CD4-positive, alpha-beta memory T cell (primary cell): ENCODE results near the gene SPTSSA. TPM values are rescaled to one million over a fixed set of nuclear protein-coding genes. Genes with fewer than 3 reads are reported as not detected.

Experiments used
- CTCF ChIA-PET: fragments of 350-600 bp; sonication (Branson Sonifier 250); formaldehyde crosslinking; loops from one replicate; lab custom pipeline; 2021; ENCODE audit warnings: inconsistent platforms; ENCODE audit not compliant: partially characterized antibody; lab: Charles Lee
- POLR2A ChIA-PET: fragments of 350-600 bp; sonication (Branson Sonifier 250); formaldehyde crosslinking; loops from one replicate; lab custom pipeline; 2021; ENCODE audit not compliant: partially characterized antibody; lab: Charles Lee
- DNase-seq, 5 donors: peaks; one replicate each; pipeline versions ENCODE4 v3.0.0 to v3.0.0-alpha.2; 2020 to 2022; ENCODE audit warnings: mixed read lengths in 1 of 5
- H3K27ac ChIP-seq: one replicate; pipeline ENCODE4 v1.7.0; 2013; ENCODE audit warnings: low read depth, low read length
- H3K27me3 ChIP-seq: 2 replicates; pipeline ENCODE4 v1.7.0; 2013; ENCODE audit warnings: mild to moderate bottlenecking, low read length, moderate library complexity; ENCODE audit not compliant: insufficient read depth
- H3K36me3 ChIP-seq: 2 replicates; pipeline ENCODE4 v1.7.0; 2013; ENCODE audit warnings: mild to moderate bottlenecking, low read length, moderate library complexity; ENCODE audit not compliant: insufficient read depth
- H3K4me1 ChIP-seq: 2 replicates; pipeline ENCODE4 v1.7.0; 2013; ENCODE audit warnings: mild to moderate bottlenecking, low read length, moderate library complexity; ENCODE audit not compliant: insufficient read depth
- H3K4me3 ChIP-seq, 2 donors: one replicate each; pipeline ENCODE4 v1.7.0; 2013; ENCODE audit warnings: low read length in 2 of 2, mild to moderate bottlenecking in 1 of 2
- H3K9me3 ChIP-seq, 2 donors: one replicate each; pipeline ENCODE4 v1.7.0; 2013; ENCODE audit warnings: low read length in 2 of 2, control low read depth in 1 of 2; ENCODE audit not compliant: control insufficient read depth in 1 of 2
- H3K27ac Mint-ChIP-seq, 7 donors: one replicate each; pipeline ENCODE4 v1.8.0; 2020 to 2021; ENCODE audit warnings: mixed read lengths in 7 of 7, mild to moderate bottlenecking in 6 of 7, inconsistent platforms in 3 of 7, moderate library complexity in 3 of 7
- H3K27me3 Mint-ChIP-seq, 2 donors: one replicate each; pipeline ENCODE4 v1.8.0; 2020 to 2021; ENCODE audit warnings: mixed read lengths in 2 of 2
- H3K36me3 Mint-ChIP-seq, 2 donors: one replicate each; pipeline ENCODE4 v1.8.0; 2020 to 2021; ENCODE audit warnings: mixed read lengths in 2 of 2, inconsistent platforms in 1 of 2, mild to moderate bottlenecking in 1 of 2
- H3K4me1 Mint-ChIP-seq, 4 donors: one replicate each; pipeline ENCODE4 v1.8.0; 2020 to 2021; ENCODE audit warnings: mixed read lengths in 4 of 4, mild to moderate bottlenecking in 1 of 4
- H3K4me3 Mint-ChIP-seq, 8 donors: one replicate each; pipeline ENCODE4 v1.8.0; 2020 to 2021; ENCODE audit warnings: mixed read lengths in 8 of 8, mild to moderate bottlenecking in 7 of 8, moderate library complexity in 6 of 8, inconsistent platforms in 3 of 8
- H3K9me3 Mint-ChIP-seq, 8 donors: one replicate each; pipeline ENCODE4 v1.8.0; 2020 to 2021; ENCODE audit warnings: mixed read lengths in 8 of 8, mild to moderate bottlenecking in 5 of 8, inconsistent platforms in 3 of 8, moderate library complexity in 1 of 8
- intact Hi-C: fragments of 100-400 bp; cut with micrococcal nuclease; formaldehyde crosslinking; loops from one replicate; pipeline ENCODE4 v1.15.1; 2023
- polyA plus RNA-seq, 2 donors: library from polyadenylated mRNA; unstranded; fragments of 300-500 nt; fragmentation: Illumina TruSeq; gene quantifications; one replicate each; pipeline ENCODE4 v1.2.3, GENCODE V29; 2021
- total RNA-seq, 2 experiments: library from RNA; stranded (reverse); gene quantifications; one replicate each; pipeline ENCODE4 v1.2.3, GENCODE V29; 2021

The SPTSSA gene
- total and polyA plus RNA-seq, 4 experiments from 2014 or later: 2.1 to 9.5 (median 5.3) TPM

DNA sequence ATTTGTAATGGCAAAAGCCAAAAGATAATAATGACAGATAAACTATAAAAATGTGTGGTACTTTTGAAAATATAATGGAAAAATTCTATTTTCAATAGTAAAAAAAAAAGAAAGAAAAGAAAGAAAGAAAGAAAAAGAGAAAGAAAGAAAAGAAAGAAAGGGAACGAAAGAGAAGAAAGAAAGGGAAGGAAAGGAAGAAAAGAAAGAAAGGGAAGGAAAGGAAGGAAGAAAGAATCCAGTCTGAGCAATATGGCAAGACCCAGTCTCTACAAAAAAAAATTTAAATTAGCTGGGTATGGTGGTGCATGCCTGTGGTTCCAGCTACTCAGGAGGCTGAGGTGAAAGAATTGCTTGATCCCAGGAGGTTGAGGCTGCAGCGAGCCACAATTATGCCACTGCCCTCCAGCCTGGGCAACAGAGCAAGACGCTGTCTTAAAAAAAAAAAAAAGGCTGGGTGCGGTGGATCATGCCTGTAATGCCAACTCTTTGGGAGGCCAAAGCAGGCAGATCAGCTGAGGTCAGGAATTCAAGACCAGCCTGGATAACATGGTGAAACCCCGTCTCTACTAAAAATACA is 39.1 kb upstream of the SPTSSA start:
- DNase-seq: no peak
- Histone ChIP-seq H3K4me1 (no peaks in the 10 kb centered on the region), H3K9me3 (no peaks in the 10 kb centered on the region), H3K4me3 (no peak overlapping the region), H3K27me3 (no peaks in the 10 kb centered on the region), H3K36me3 (no peaks in the 10 kb centered on the region), H3K27ac (no peak overlapping the region)
- Mint-ChIP-seq H3K27ac (peak overlapping the region in 1 of 7 donors; percentile 23), H3K36me3 (no peaks in the 10 kb centered on the region), H3K27me3 (no peaks in the 10 kb centered on the region), H3K4me3 (no peak overlapping the region), H3K9me3 (no peaks in the 10 kb centered on the region), H3K4me1 (no peaks in the 10 kb centered on the region)
- intact Hi-C loops: no loop called here
- CTCF ChIA-PET: no interaction called here
- POLR2A ChIA-PET: no interaction called here

DNA sequence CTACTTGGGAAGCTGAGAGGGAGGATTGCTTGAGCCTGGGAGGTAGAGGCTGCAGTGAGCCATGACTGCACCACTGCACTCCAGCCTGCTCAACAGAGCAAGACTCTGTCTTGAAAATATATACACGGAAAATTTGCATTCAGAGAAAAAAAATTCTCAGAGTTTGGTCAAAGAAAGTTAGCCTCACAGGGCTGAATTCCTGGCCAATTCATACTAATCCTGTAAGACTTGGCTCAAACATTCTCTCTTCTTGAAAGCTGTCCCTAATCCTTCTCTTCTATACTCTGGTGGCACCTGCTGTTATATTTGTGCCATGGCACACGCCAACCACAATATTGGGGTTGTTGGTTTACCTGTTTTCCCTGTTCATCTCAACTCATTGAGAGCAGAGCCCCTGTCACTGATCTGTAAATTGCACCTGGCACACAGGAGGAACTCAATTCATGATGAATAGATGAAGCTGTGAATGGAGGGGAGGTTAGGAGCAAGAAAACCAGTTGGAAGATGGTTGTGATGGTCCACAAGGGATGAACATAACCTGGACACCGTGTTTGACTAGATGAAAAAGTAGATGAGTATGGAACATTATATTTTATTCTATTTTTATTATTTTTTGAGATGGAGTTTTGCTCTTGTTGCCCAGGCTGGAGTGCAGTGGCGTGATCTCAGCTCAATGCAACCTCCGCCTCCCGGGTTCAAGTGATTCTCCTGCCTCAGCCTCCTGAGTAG is 36.8 kb upstream of the SPTSSA start:
- Histone ChIP-seq H3K9me3 (no peaks in the 10 kb centered on the region), H3K4me1 (no peaks in the 10 kb centered on the region), H3K36me3 (no peaks in the 10 kb centered on the region), H3K4me3 (no peak overlapping the region), H3K27me3 (no peaks in the 10 kb centered on the region), H3K27ac (no peak overlapping the region)
- Mint-ChIP-seq H3K4me3 (no peak overlapping the region), H3K4me1 (no peaks in the 10 kb centered on the region), H3K36me3 (no peaks in the 10 kb centered on the region), H3K27me3 (no peaks in the 10 kb centered on the region), H3K27ac (no peak overlapping the region), H3K9me3 (no peaks in the 10 kb centered on the region)
- POLR2A ChIA-PET: no interaction called here
- CTCF ChIA-PET: interaction anchor here (1.0 kb wide), 1 partner anchor 167 kb away, joined by 3 read pairs; no protein-coding TSS in a partner anchor
- DNase-seq: peak in 1 of 5 donors; percentile 10
- intact Hi-C loops: loop anchor here (1.0 kb wide), 1 partner anchor 168 kb away; no protein-coding TSS in a partner anchor

DNA sequence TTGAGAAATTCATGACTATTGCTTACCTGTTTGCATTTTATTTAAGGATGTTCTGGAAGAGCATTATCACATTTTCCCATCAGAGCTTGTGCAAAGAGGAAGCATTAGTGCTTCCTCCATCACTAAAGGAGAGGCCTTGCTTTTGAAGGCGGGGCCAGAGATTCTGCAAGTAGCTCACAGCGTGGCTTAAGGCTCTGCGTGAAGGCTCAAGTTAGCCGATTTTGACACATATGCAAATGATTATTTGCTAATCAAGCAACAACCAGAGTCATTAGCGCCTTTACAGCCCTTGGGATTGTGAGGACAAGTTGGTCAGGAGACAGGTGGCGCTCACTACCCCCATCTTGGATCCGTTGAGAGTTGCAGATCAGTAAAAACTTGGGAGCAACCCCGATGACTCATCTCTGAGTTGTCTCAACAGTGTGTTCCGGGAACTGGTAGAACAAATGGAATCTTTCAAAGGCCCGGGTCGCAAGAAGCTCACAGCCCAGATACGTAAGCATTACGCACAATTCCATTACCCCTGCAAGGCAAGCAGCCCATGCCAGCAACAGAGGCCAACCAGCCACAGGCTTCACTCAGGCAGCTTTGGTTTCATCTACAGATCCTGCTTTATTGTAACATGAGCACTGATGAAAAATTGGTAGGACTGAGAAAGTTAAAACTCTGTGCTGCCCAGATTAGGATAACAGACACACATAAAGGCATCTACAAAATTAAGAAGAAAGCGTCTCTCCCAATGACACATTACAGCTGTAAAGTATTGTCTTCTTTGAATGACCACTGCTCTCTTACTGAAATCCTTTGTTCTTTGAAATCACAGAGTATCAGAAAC is 34.9 kb upstream of the SPTSSA start:
- Histone ChIP-seq H3K27ac (no peak overlapping the region), H3K27me3 (no peaks in the 10 kb centered on the region), H3K36me3 (no peaks in the 10 kb centered on the region), H3K9me3 (no peaks in the 10 kb centered on the region), H3K4me1 (no peaks in the 10 kb centered on the region), H3K4me3 (no peak overlapping the region)
- ChIA-PET POLR2A (no interaction called here), CTCF (interaction anchor here (1.3 kb wide), 1 partner anchor 18 kb away, joined by 5 read pairs; no protein-coding TSS in a partner anchor)
- intact Hi-C loops: no loop called here
- no peaks in the 10 kb centered on the region for H3K9me3 Mint-ChIP-seq
- H3K4me3 Mint-ChIP-seq: no peak overlapping the region
- H3K27me3 Mint-ChIP-seq: no peaks in the 10 kb centered on the region
- no peak overlapping the region for H3K27ac Mint-ChIP-seq
- H3K36me3 Mint-ChIP-seq: no peaks in the 10 kb centered on the region
- DNase-seq: no peak
- no peaks in the 10 kb centered on the region for H3K4me1 Mint-ChIP-seq

DNA sequence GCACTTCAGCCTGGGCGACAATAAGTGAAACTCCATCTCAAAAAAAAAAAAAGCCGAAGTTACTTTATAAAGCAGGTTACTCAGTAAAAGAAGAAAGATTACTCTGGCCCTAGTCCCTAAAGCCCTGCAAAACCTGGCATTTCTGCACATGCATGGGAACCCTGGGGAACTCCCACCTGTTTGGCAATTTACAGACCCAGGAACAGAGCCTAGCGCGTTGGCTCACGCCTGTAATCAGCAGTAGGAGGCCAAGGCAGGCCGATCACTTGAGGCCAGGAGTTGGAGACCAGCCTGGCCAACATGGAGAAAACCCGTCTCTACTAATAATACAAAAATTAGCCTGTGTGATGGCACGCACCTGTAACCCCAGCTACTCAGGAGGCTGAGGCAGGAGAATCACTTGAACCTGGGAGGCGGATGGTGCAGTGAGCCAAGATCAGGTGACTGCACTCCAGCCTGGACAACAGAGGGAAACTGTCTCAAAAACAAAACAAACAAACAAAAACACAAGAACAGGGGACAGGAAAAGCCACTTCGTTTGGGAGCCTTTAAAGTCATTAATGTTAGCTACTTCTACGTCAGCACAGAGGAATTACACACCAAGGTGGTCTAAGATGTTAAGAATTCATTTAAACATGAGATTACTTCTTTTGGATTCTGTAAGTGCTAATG is 34.1 kb upstream of the SPTSSA start:
- H3K4me1 Mint-ChIP-seq: no peaks in the 10 kb centered on the region
- H3K36me3 ChIP-seq: no peaks in the 10 kb centered on the region
- no peak overlapping the region for H3K27ac ChIP-seq
- H3K4me3 Mint-ChIP-seq: no peak overlapping the region
- ChIA-PET CTCF (interaction anchor here (1.2 to 1.3 kb wide), 2 partner anchors 19 to 164 kb away, joined by 4 to 5 read pairs; no protein-coding TSS in a partner anchor), POLR2A (no interaction called here)
- DNase-seq: no peak
- H3K36me3 Mint-ChIP-seq: no peaks in the 10 kb centered on the region
- H3K4me3 ChIP-seq: no peak overlapping the region
- no peaks in the 10 kb centered on the region for H3K27me3 Mint-ChIP-seq
- H3K4me1 ChIP-seq: no peaks in the 10 kb centered on the region
- H3K9me3 Mint-ChIP-seq: no peaks in the 10 kb centered on the region
- no peak overlapping the region for H3K27ac Mint-ChIP-seq
- no peaks in the 10 kb centered on the region for H3K27me3 ChIP-seq
- intact Hi-C loops: no loop called here
- no peaks in the 10 kb centered on the region for H3K9me3 ChIP-seq

DNA sequence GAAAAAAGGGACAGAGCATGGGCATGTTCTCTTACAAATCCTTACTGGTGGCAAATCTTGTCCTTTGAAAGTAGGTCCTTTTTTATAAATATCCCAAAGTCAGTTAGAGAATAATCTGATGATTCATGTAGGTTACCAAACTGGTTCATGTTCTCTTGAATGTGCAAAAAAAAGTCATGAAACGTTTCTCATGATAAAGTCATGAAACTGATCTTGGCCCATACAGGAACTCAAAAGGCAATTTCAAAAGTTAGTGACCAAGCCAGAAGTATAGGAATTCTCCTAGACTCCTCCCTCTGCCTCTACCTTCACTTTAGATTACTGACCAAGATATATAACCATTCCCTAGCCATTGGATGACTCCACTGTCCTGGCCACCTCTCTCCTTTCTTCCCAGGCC is 27.3 kb upstream of the SPTSSA start:
- Histone ChIP-seq H3K9me3 (no peaks in the 10 kb centered on the region), H3K36me3 (no peaks in the 10 kb centered on the region), H3K4me3 (no peak overlapping the region), H3K27me3 (no peaks in the 10 kb centered on the region), H3K4me1 (no peaks in the 10 kb centered on the region), H3K27ac (no peak overlapping the region)
- H3K27me3 Mint-ChIP-seq: no peaks in the 10 kb centered on the region
- no peaks in the 10 kb centered on the region for H3K4me1 Mint-ChIP-seq
- H3K36me3 Mint-ChIP-seq: no peaks in the 10 kb centered on the region
- intact Hi-C loops: no loop called here
- DNase-seq: no peak
- H3K9me3 Mint-ChIP-seq: no peaks in the 10 kb centered on the region
- ChIA-PET CTCF (no interaction called here), POLR2A (no interaction called here)
- no peak overlapping the region for H3K4me3 Mint-ChIP-seq
- no peak overlapping the region for H3K27ac Mint-ChIP-seq

DNA sequence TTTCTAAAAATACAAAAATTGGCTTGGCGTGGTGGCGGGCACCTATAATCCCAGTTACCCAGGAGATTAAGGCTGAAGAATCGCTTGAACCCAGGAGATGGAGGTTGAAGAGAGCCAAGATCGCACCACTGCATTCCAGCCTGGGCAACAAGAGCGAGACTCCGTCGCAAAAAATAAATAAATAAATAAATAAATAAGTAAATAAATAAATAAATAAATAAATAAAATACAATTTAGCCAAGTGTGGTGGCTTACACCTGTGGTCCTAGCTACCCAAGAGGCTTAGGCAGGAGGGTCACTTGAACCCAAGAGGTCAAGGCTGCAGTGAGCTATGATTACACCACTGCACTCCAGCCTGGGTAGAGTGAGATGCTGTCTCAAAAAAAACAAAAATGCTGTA is 26.5 kb upstream of the SPTSSA start:
- Mint-ChIP-seq H3K4me1 (no peaks in the 10 kb centered on the region), H3K36me3 (no peaks in the 10 kb centered on the region), H3K27me3 (no peaks in the 10 kb centered on the region), H3K4me3 (no peak overlapping the region), H3K27ac (no peak overlapping the region), H3K9me3 (no peaks in the 10 kb centered on the region)
- no peaks in the 10 kb centered on the region for H3K27me3 ChIP-seq
- no peak overlapping the region for H3K4me3 ChIP-seq
- H3K4me1 ChIP-seq: no peaks in the 10 kb centered on the region
- intact Hi-C loops: no loop called here
- ChIA-PET CTCF (no interaction called here), POLR2A (no interaction called here)
- no peak overlapping the region for H3K27ac ChIP-seq
- no peaks in the 10 kb centered on the region for H3K36me3 ChIP-seq
- no peak for DNase-seq
- H3K9me3 ChIP-seq: no peaks in the 10 kb centered on the region

DNA sequence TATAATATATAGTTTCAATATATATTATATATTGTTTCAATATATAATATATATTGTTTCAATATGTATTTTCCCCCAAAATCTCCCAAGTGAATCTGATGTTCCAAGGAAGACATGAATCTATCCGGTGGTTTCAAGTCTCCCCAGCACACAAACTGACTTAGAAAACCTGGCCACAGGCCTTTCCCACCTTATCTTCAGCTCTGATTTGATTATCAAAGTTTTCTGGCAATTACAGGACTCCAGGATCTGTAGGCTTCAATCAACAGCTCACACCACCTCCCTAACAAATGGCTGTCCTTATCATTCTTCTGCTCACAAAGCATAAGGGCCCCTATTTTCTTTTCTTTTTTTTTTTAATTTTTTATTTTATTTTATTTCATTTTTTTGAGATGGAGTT is 22.7 kb upstream of the SPTSSA start:
- intact Hi-C loops: no loop called here
- ChIA-PET POLR2A (no interaction called here), CTCF (no interaction called here)
- H3K9me3 Mint-ChIP-seq: no peaks in the 10 kb centered on the region
- no peaks in the 10 kb centered on the region for H3K27me3 Mint-ChIP-seq
- H3K4me3 Mint-ChIP-seq: no peak overlapping the region
- no peaks in the 10 kb centered on the region for H3K9me3 ChIP-seq
- H3K27ac ChIP-seq: no peak overlapping the region
- DNase-seq: no peak
- H3K4me1 ChIP-seq: no peaks in the 10 kb centered on the region
- no peak overlapping the region for H3K27ac Mint-ChIP-seq
- no peaks in the 10 kb centered on the region for H3K27me3 ChIP-seq
- H3K36me3 ChIP-seq: no peaks in the 10 kb centered on the region
- H3K4me1 Mint-ChIP-seq: no peaks in the 10 kb centered on the region
- no peaks in the 10 kb centered on the region for H3K36me3 Mint-ChIP-seq
- no peak overlapping the region for H3K4me3 ChIP-seq
